B cell (primary cell): Measurements from ENCODE around the gene AEBP1. TPM values are rescaled to one million over a fixed set of nuclear protein-coding genes. Genes with fewer than 3 reads are reported as not detected.

Source experiments
- ATAC-seq: fragments of 200-7000 bp; cut with Tn5 transposase; one replicate; pipeline ENCODE4 v1.10.0; 2021; ENCODE audit warnings: low read depth, mild to moderate bottlenecking, moderate number of reproducible peaks, moderate library complexity
- CTCF ChIA-PET: fragments of 350-600 bp; sonication (Branson Sonifier 250); formaldehyde crosslinking; loops from one replicate; lab custom pipeline; 2021; ENCODE audit warnings: antibody characterized with exemption, inconsistent platforms; lab: Charles Lee
- POLR2A ChIA-PET: fragments of 350-600 bp; sonication (Branson Sonifier 250); formaldehyde crosslinking; loops from one replicate; lab custom pipeline; 2021; ENCODE audit warnings: antibody characterized with exemption; lab: Charles Lee
- DNase-seq: peaks from one replicate; pipeline ENCODE4 v3.0.0; 2013
- H2AFZ ChIP-seq: 2 replicates; pipeline ENCODE4 v1.6.1; 2012; ENCODE audit warnings: mild to moderate bottlenecking, low read depth, low read length; ENCODE audit not compliant: insufficient read depth, poor library complexity, severe bottlenecking
- H3K27ac ChIP-seq, 2 donors: 1 replicate in 1 of 2; 2 replicates in 1 of 2; pipeline ENCODE4 v1.5.1; 2012 to 2013; ENCODE audit warnings: low read length in 2 of 2, mild to moderate bottlenecking in 2 of 2, moderate library complexity in 1 of 2
- H3K27me3 ChIP-seq, 4 experiments: fragments of 200-600 bp in 1 of 4; sonication (generic) in 1 of 4; replicated peaks in 1 of 4; 1 replicate in 2 of 4; 2 replicates in 2 of 4; pipeline versions ENCODE4 v1.6.1 to v1.7.0; 2013 to 2016; ENCODE audit warnings: low read length in 3 of 4, mild to moderate bottlenecking in 2 of 4, mixed read lengths in 1 of 4, moderate library complexity in 1 of 4; ENCODE audit not compliant: insufficient read depth in 4 of 4, control insufficient read depth in 3 of 4; ENCODE audit errors: control extremely low read depth in 1 of 4
- H3K36me3 ChIP-seq, 2 experiments: replicated peaks in 1 of 2; 1 replicate in 1 of 2; 2 replicates in 1 of 2; pipeline versions ENCODE4 v1.6.1 to v1.7.1; 2013; ENCODE audit warnings: low read length in 1 of 2; ENCODE audit not compliant: insufficient read depth in 2 of 2, control insufficient read depth in 1 of 2; ENCODE audit errors: control extremely low read depth in 1 of 2, extremely low read depth in 1 of 2
- H3K4me1 ChIP-seq, 2 donors: fragments of 200-600 bp in 1 of 2; sonication (generic) in 1 of 2; 1 replicate in 1 of 2; 2 replicates in 1 of 2; pipeline versions ENCODE4 v1.5.1 to v1.6.1; 2013 to 2017; ENCODE audit warnings: low read length in 2 of 2; ENCODE audit not compliant: control insufficient read depth in 2 of 2, insufficient read depth in 2 of 2
- H3K4me2 ChIP-seq: replicated peaks from 2 replicates; pipeline ENCODE3; 2012; ENCODE audit warnings: mild to moderate bottlenecking, low read depth, low read length; ENCODE audit not compliant: poor library complexity, severe bottlenecking
- H3K4me3 ChIP-seq, 5 experiments: fragments of 200-600 bp in 1 of 5; sonication (generic) in 1 of 5; 1 replicate in 3 of 5; 2 replicates in 2 of 5; pipeline versions ENCODE4 v1.5.1 to v1.7.0; 2011 to 2016; ENCODE audit warnings: low read length in 4 of 5, mild to moderate bottlenecking in 4 of 5, low read depth in 2 of 5, control low read depth in 1 of 5, moderate library complexity in 1 of 5; ENCODE audit not compliant: insufficient read depth in 1 of 5; ENCODE audit errors: control extremely low read depth in 1 of 5, extremely low read depth in 1 of 5
- H3K79me2 ChIP-seq: fragments of 200-600 bp; sonication (generic); one replicate; pipeline ENCODE4 v1.6.0; 2016; ENCODE audit warnings: low read length; ENCODE audit not compliant: control insufficient read depth, insufficient read depth
- H3K9ac ChIP-seq: fragments of 200-600 bp; sonication (generic); 2 replicates; pipeline ENCODE4 v1.6.1; 2017; ENCODE audit warnings: mild to moderate bottlenecking, low read length, moderate library complexity
- H3K9me3 ChIP-seq, 3 donors: one replicate each; pipeline versions ENCODE4 v1.6.1 to v1.7.1; 2013; ENCODE audit warnings: low read length in 2 of 3; ENCODE audit not compliant: control insufficient read depth in 2 of 3, insufficient read depth in 1 of 3; ENCODE audit errors: control extremely low read depth in 1 of 3
- H4K20me1 ChIP-seq: 2 replicates; pipeline ENCODE4 v1.6.0; 2012; ENCODE audit warnings: mild to moderate bottlenecking, low read length; ENCODE audit not compliant: insufficient read depth, control insufficient read depth, poor library complexity, severe bottlenecking
- H3K27ac Mint-ChIP-seq: one replicate; pipeline ENCODE4 v1.8.0; 2021; ENCODE audit warnings: mixed read lengths
- H3K27me3 Mint-ChIP-seq: one replicate; pipeline ENCODE4 v1.8.0; 2021; ENCODE audit warnings: mixed read lengths
- H3K4me1 Mint-ChIP-seq: one replicate; pipeline ENCODE4 v1.8.0; 2021; ENCODE audit warnings: mixed read lengths
- H3K4me3 Mint-ChIP-seq: one replicate; pipeline ENCODE4 v1.8.0; 2021; ENCODE audit warnings: mixed read lengths
- H3K9me3 Mint-ChIP-seq: one replicate; pipeline ENCODE4 v1.8.0; 2022; ENCODE audit warnings: mixed read lengths; ENCODE audit not compliant: insufficient read depth
- CTCF ChIP-seq: fragments of 200-600 bp; IDR thresholded peaks from one replicate; pipeline ENCODE4 v1.8.0; 2022; ENCODE audit warnings: antibody characterized with exemption, mild to moderate bottlenecking
- EZH2 ChIP-seq: IDR thresholded peaks from 2 replicates; pipeline ENCODE4 v1.6.1; 2012; ENCODE audit warnings: borderline replicate concordance, low read depth, mild to moderate bottlenecking, moderate library complexity, low read length; ENCODE audit not compliant: insufficient read depth, poor library complexity, severe bottlenecking
- WGBS: methylation state at CpG from one replicate; pipeline ENCODE4 v1.1.5; 2013; ENCODE audit warnings: missing lambda C conversion rate; ENCODE audit not compliant: insufficient coverage; 5-methylcytosine and 5-hydroxymethylcytosine counted together
- intact Hi-C: fragments of 100-400 bp; cut with micrococcal nuclease; formaldehyde crosslinking; loops from one replicate; pipeline ENCODE4 v1.10.0; 2022
- polyA plus RNA-seq: library from polyadenylated mRNA; depleted of rRNA; stranded (reverse); fragments of >200 nt; gene quantifications from 2 replicates; pipeline ENCODE4 v1.2.3, GENCODE V29; 2012
- total RNA-seq, 2 donors: library from RNA; stranded (reverse); fragments of 120-200 nt in 1 of 2; gene quantifications; 1 replicate in 1 of 2; 2 replicates in 1 of 2; pipeline versions ENCODE4 v1.2.3 to v1.2.4, GENCODE V29; 2013 to 2022

Gene AEBP1
- total and polyA plus RNA-seq, 2 donors (not counting 1 experiment from before 2014, with no cell fraction given): 20.2 to 36.7 TPM

GRCh38 chr7:44119829-44120380 lies 15.8 kb downstream of the AEBP1 start:
- H2AFZ ChIP-seq: no peak overlapping the region
- peaks cover 0 to 35% of the 10 kb centered on the region in 2 experiments for H3K36me3 ChIP-seq
- Mint-ChIP-seq H3K4me3 (no peak overlapping the region), H3K27ac (no peak overlapping the region), H3K4me1 (peaks cover 22% of the 10 kb centered on the region), H3K9me3 (no peaks in the 10 kb centered on the region), H3K27me3 (no peaks in the 10 kb centered on the region)
- DNase-seq (no peak), ATAC-seq (no peak)
- H3K4me3 ChIP-seq: no peak overlapping the region
- H3K79me2 ChIP-seq: peaks cover 41% of the 10 kb centered on the region
- ChIA-PET POLR2A (no interaction called here), CTCF (no interaction called here)
- intact Hi-C loops: no loop called here
- H3K9me3 ChIP-seq: no peaks in the 10 kb centered on the region
- peaks cover 9 to 19% of the 10 kb centered on the region in 2 donors for H3K4me1 ChIP-seq
- H3K27me3 ChIP-seq: no peaks in the 10 kb centered on the region
- TF ChIP-seq EZH2 (no peak), CTCF (no peak)
- no peak overlapping the region for H3K4me2 ChIP-seq
- WGBS: 98% methylated on average over 8 of the region's 8 CpGs
- H3K9ac ChIP-seq: no peak overlapping the region
- H3K27ac ChIP-seq: no peak overlapping the region
- no peaks in the 10 kb centered on the region for H4K20me1 ChIP-seq

- H3K4me1 Mint-ChIP-seq: peaks cover 22% of the 10 kb centered on the region
- ATAC-seq (no peak), DNase-seq (no peak)
- no peaks in the 10 kb centered on the region for H3K27me3 ChIP-seq
- no peak overlapping the region for H3K27ac ChIP-seq
- peaks cover 9 to 19% of the 10 kb centered on the region in 2 donors for H3K4me1 ChIP-seq
- H3K36me3 ChIP-seq: peaks cover 0 to 33% of the 10 kb centered on the region in 2 experiments
- no peak overlapping the region for H3K4me3 Mint-ChIP-seq
- TF ChIP-seq EZH2: no peak
- no peak for TF ChIP-seq CTCF
- no peak overlapping the region for H3K4me2 ChIP-seq
- POLR2A ChIA-PET: no interaction called here
- peaks cover 41% of the 10 kb centered on the region for H3K79me2 ChIP-seq
- H3K4me3 ChIP-seq: no peak overlapping the region
- intact Hi-C loops: no loop called here
- H3K9me3 Mint-ChIP-seq: no peaks in the 10 kb centered on the region
- no peaks in the 10 kb centered on the region for H3K9me3 ChIP-seq
- no peak overlapping the region for H3K27ac Mint-ChIP-seq
- WGBS: 100% methylated on average over 1 of the region's 6 CpGs
- CTCF ChIA-PET: interaction anchor here (1.0 kb wide), 1 partner anchor 101 kb away, joined by 3 read pairs; no protein-coding TSS in a partner anchor
- no peaks in the 10 kb centered on the region for H4K20me1 ChIP-seq
- no peak overlapping the region for H3K9ac ChIP-seq
- H2AFZ ChIP-seq: no peak overlapping the region
- no peaks in the 10 kb centered on the region for H3K27me3 Mint-ChIP-seq
These were observed 16.2 kb downstream of the AEBP1 start for GRCh38 chr7:44120395-44120794.
